HPDE6-E6E7 (cell line): ENCODE measurements around the gene WFDC5.
"Not testable (repeated sequence)": the region's sequence is repeated elsewhere in the genome, so short reads cannot be mapped to it uniquely, and the experiment has no call there.

Experiments used
- DNase-seq: peaks from one replicate; pipeline ENCODE4 v3.0.0; 2011; ENCODE audit warnings: missing footprints; ENCODE audit errors: extremely low spot score

Gene WFDC5, protein sequence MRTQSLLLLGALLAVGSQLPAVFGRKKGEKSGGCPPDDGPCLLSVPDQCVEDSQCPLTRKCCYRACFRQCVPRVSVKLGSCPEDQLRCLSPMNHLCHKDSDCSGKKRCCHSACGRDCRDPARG

DNA sequence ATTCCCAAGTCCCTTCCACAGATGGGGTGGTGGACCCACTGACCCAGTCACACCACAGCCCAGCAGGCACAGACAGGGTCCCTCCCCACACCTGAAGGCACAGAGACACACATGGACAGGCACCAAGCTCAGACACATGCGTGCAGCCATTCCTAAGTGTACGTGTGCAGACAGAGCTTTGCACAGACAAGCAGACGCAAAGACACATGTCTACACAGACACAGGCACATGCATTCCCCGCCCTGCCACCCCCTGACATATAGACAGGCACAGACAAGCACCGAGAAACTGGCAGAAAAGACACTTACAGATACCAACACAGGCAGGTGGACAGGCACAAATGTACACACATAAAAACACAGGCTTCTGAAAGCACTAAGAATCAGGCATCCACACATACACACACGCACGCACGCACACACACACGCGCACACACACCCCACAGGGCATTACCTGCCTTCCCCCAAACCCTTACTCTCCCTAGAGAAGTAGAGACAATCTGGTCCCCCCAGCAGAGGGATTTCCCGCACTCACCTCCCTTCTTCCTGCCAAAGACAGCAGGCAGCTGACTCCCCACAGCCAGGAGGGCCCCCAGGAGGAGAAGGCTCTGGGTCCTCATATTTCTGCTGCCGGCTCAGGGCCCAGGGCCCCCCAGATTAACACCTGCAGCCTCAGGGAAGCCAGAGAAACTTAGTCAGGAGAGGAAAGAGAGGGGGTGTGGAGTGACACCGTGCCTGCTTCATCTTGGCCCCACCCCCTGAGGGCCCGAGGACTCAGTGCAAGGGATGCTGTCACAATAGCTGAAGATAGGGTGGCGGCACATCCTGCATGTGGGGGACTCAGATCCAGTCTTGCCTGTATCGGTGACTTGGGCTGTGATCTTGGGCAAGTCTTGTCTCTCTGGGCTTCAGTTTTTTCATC is at the start of gene WFDC5:
TSS of gene WFDC5 (minus strand) at position 710 of the 921 bp plus-strand sequence. CDS start at position 619, 91 bp downstream.
- DNase-seq, result peak; percentile 84

DNA sequence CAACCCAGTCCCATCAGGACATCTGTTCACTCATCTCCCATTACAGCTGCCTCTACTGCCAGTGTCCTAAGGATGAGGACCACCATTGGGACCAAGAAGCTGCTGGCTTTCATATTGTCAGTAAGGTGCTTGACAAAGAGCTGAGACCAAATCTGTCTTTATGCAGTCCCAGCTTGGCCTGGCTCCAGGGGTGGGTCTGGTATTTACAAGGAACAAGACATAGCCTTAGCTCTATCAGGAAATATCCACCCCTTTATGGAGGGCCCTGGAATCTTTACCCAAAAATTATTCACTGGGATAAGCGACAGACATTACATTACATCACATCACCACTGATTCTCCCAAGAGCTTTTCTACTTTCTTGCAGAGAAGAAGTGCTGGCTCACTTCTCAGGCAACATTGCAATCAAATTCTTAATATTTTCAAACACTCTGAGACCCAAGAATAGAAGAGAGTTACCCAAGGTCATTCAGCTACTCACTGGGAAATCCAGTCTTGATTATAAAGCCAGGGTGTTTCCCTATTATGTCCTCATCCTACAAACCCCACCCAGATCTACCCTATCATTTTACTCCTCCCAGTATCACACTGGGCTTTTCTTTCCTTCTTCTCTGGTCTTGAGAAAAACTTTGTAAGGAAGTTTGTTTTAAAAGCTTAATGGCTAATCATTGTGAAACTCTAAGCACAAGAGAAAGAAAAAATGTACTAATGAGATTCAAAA is 48.3 kb upstream of the WFDC5 start:
- DNase-seq, result no peak

DNA sequence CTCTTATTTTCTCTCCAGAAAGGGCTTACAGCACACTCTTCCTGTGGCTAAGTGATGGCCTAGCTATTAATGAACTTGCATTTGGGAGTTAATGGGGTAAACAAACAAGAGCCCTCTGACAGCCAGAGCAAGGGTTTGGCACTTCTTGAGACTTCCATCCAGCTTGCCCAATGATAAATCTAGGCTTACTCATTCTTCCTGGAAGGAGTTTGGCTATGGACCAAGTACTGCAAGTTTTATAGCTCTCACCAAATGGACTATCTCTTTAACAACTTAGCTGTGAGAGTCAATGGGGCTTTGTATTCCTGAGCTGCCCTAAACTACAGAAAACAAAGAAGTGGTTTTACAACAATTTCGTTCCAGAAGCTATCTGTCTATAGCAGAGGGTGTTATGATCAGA is 43.0 kb upstream of the WFDC5 start:
- peak; percentile 70 for DNase-seq

DNA sequence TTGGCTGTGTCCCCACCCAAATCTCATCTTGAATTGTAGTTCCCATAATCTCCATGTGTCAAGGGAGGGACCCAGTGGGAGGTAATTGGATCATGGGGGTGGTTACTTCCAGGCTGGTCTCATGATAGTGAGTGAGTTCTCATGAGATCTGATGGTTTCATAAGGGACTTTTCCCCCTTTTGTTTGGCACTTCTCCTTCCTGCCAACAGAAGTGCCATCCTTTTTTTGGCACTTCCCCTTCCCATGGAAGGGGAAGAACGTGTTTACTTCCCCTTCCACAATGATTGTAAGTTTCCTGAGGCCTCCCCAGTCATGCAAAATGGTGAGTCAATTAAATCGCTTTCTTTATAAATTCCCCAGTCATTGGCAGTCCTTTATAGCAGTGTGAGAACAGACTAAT is 41.7 kb upstream of the WFDC5 start:
- no peak for DNase-seq

DNA sequence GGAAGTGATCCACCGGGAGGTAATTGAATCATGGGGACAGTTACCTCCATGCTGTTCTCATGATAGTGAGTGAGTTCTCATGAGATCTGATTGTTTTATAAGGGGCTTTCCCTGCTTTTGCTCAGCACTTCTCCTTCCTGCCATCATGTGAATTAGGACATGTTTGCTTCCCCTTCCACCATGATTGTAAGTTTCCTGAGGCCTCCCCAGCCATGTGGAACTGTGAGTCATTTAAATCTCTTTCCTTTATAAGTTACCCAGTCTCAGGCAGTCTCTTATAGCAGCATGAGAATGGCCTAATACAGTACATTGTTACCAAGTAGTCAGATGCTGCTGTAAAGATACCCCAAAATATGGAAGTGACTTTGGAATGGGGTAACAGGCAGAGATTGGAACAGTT is 39.8 kb upstream of the WFDC5 start:
- DNase-seq, result not testable (repeated sequence)

DNA sequence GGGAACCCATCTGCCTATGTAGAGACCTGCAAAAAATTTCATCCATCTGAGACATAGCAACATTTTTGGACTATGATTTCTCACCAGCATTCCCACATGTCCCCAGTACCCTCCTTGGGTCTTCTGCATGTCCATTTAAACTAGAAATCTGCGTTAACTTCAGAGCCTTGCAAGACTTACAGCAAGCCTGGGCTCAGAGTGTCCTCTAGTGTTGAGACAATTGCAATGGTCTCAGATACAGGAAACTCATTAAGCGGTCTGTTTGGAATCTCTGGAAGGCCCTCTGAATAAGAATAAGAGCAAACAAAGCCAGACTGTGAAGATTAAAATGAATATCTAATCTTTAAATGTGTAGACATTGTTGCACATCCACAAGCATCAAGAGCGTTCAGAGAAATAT is 39.2 kb upstream of the WFDC5 start:
- no peak for DNase-seq

DNA sequence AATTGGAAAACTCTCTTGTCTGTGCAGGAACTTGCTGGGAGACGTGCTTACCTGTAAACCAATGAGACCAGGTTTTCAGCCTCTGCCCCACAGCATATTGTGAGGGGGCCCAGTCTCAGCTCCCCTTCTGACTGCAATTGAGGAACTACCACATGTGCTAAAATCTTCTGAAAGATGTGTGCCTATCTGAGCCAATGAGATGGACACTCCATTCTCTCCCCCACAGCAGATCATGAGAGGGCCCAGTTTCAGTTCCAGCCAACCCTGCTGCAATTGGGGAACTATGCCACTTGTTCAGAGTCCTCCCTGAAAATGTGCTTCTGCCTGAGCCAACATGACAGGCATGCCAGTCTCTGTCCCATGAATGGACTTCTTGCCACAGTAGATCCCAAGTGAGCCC is 38.8 kb upstream of the WFDC5 start:
- DNase-seq, result no peak

DNA sequence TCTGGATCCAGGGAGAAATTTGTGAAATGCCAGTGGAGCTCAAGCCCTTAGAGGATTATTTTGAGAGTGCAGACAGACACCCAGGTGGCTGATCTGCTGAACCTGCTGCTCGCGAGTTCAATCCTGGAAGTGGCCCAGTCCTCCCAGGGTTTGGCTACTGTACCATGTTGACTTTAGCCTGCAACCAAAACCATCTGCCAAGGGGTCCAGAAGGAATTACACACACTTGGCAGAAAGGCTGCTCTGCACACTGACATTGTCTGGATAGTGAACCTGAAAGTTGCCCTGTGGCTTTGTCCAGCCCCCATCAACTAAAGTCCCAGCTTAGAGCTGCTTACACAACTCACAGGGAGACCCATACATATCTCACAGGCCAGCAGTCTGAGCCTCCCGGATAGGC is 38.2 kb upstream of the WFDC5 start:
- DNase-seq, result no peak

DNA sequence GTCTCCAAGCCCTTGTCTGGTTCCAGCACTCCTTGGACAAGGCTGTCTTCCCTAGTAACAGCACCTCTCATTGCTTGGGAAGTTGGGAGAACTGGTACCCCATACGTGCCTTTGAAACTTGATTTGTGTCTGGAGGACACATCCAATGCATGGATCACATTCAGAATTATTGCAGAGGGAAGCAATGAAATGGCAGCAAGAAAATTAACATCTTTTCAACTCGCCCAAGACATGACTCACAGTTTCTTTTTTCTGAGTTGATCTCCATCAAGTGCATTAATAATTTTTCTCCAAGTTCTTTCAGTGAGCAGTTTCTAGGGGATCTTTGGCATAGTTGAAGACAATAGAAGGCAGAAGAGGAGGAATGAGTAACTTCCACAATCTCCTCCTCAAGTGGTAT is 37.4 kb upstream of the WFDC5 start:
- DNase-seq, result no peak

DNA sequence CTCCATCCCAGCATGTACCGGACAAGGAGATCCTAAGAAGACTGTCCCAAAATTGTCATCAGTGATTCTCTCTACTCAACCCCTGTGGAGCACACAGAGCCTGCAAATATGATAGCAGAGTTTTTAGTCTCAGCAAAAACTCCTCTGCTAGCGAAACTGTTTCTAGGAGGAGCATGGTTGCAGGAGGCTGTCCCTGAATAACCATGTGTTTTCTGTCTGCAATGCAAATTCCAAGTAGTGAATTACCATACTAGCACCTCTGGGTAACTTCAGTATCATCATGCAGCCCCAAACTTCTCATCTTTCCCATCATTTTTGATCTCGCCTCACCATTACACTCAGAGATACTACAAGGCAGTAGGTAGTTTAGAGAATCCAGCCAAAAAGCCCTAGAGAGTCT is 34.1 kb upstream of the WFDC5 start:
- no peak for DNase-seq

DNA sequence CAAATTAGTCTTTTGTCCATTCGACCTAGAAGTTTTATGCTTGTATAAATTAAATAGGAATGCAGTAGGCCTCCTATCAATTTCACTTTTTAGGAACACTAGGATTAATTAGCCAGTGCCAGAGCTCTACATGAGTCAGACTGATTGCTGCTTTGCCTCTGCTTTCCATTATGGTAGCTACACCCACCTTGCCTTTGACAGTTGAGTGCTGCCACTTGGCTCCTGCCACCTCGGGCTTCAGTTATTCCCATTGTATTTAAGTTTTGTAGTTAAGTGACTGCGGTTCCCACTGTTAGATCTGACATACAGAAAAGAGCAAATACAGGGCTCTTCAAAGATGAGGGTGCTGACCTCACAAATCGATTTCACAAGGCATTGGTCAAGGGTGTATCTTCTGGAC is 25.9 kb upstream of the WFDC5 start:
- no peak for DNase-seq

DNA sequence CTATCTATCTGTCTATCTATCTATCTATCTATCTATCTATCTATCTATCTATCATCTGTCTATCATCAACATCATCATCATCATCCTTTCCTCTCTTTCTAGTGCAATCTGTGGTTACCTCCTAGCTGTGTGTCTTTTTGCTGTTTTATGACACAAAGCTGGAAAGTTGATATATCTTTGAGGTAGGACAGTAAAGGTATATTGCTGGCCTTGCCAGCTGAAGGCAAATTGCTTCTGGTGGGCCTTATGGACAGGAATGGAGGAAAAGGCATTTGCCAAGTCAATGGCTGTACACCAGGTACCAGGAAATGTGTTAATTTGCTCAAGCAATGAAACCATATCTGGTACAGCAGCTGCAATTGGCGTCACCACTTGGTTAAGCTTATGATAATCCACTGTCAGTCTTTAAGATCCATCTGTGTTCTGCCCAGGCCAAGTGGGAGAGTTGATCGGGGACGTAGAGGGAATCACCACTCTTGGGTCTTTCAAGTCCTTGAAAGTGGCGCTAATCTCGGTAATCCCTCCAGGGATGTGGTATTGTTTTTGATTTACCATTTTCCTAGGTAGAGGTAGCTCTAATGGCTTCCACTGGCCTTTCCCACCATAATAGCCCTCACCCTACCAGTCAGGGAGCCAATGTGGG is 24.9 kb upstream of the WFDC5 start:
- not testable (repeated sequence) for DNase-seq

DNA sequence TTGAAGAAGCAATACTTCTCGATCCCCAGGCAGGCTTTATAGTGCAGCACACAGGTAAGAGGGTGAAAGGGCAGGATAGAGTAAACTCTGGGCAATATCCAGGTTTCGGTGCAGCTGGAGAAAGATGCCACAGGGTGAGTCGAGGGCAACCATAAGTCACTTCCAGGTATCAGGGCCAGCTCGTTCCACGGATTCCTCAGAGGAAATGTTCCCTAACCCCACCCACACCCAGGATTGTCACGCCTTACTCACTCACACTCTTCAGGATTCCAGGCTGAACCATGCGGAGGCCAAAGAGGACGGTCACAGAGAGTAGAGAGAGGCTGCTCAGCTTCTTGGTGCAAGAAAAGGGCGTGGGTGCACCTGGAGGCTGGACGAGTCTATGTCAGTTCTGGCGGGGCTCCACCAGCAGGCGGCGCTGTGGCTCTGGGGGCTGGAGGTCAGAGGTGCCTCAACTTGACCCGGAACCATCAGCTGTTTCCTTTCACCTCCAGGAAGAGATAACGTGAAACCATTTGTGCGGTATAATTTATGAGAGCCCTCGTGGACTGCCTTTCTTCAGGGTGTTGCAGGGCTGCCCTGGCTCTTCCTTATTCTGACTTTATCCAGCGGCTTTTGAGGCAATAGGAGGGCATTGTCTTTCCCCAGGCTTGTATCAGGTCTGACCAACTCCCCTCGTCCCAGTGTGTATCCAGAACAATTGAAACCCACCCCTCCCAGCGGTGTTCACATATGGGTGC is 23.8 kb upstream of the WFDC5 start:
- peak; percentile 86 for DNase-seq

DNA sequence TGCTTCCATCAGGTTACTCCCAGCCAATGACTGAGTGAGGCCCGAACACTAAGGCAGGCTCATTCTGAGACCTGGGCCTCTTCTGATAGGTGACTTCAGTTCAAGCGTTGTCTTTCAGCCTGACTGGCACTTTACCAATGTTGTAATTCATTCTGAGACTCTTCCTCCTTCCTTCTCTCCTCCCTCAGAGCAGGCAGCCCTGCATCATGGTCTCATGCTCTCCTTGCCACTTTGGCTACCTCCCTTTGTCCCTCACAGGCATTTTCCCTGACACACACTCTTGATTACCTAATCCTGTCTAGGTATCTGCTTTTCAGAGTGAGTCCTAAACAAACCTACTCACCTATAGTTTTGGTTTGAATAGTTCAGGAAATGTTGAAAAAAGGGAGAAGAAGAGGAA is 21.9 kb upstream of the WFDC5 start:
- DNase-seq, result no peak

DNA sequence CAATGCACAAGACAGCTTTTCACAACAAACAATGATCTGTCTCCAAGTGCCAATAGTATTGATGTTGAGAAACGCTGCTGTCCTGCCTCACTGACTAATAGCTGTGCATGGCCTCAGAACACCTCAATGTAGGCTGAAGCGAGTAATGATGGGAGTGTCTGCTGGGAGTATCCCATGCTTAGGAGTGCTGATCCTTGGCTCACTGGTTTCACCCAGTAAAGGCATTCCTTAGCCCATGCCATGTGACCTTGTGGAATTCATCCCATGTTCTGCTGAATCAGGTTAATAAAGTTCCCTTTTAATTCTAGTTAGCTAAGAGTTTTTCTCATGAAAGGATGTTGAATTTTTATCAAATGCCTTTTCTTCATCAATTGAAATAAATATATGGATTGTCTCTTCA is 13.1 kb upstream of the WFDC5 start:
- peak; percentile 88 for DNase-seq

DNA sequence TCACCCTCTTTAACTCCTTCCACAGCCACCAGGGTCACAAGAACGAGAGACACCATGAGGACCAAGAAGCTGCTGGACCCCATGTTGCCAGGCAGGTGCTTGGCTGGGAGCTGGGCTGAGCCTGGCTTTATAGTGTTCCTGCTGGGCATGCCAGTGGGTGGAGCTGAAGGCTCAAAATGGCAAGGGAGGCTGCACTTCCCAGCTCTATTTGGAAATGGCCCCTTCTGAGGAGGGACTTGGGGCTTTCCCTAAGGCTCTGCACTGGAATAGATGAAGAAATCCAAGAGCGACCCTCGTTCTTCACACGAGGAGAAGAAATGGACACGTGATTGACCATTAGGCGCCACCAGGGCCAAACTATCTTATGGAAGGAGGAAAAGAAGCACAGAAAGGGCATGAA is 9.4 kb upstream of the WFDC5 start, which contains the start of gene WFDC12:
TSS of gene WFDC12 (minus strand) at position 101 of the 400 bp plus-strand sequence. CDS start at position 83, 18 bp downstream.
- DNase-seq, result no peak

DNA sequence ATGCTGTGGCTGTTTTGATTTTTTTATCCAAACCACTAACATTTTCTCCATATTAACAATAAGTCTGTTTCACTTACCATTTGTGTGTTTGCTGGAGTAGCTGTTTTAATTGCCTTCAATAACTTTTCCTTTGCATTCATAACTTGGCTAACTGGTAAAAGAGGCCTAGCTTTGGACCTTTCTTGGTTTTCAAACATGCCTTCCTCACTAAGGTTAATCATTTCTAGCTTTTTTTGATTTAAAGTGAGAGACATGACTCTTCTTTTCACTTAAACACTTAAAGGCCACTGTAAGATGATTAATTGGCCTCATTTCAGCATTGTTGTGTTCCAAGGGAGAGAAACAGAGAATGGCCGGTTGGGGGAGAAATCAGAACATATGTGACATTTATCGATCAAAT is 6.4 kb upstream of the WFDC5 start:
- DNase-seq, result no peak

DNA sequence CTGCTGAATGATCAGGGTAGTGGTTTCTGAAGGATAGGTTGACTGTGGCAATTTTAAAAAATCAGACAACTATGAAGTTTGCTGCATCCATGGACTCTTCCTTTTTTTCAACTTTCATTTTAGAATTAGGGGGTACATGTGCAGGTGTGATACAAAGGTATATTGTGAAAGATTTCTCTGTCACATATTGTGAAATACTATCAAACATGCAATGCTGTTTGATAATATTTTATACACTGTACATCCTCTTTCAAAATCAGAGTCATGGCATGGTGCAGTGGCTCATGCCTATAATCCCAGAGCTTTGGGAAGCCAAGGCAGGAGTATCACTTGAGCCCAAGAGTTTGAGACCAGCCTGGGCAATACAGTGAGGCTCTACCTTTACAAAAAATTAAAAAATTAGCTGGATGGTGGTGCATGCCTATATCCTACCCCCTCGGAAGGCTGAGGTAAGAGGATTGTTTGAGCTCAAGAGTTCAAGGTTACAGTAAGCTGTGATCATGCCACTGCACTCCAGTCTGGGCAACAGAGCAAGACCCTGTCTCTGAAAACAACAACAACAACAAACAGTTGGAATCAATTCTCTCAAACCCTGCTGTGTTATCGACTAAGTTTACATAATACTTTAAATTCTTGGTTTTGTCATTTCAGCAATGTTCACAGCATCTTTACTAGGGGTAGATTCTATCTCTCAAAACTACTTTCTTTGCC is 4.7 kb upstream of the WFDC5 start:
- DNase-seq, result no peak

DNA sequence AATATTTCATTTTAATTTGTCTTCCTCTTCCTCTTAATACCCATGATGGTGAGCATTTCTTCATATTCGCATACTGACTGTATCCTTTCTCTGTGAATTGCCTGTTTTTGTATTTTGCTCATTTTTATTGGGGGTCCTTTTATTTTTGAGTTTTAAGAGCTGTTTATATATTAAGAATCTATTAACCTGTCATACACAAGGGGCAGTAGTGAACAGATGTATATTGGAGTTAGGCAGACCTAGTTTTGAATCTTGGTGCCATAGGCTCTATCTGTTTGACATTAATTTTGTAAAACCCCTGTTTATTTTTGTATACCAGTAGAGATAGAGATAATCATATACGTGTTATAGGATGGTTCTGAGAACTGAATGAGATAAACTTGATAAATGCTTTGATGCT is 3.1 kb upstream of the WFDC5 start:
- DNase-seq, result no peak

DNA sequence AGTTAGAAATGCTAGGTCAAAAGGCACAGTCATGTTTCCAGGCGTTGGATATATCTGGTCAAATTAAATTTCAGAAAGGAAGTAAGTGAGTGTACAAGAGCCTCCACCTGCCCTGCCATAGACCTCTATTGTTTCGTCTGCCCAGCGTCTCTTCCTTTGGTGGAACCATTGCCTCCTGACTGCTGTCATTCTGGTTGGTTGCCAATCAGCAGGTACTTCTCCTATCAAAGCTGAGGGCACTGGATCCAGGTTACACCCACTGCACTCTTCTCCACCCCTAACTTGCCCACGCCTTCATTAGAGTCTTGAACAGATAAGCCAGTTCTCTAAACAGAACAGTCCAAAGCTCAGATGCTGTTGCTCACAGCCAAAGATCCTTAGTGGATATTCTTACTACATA is 2.6 kb upstream of the WFDC5 start:
- DNase-seq, result no peak

DNA sequence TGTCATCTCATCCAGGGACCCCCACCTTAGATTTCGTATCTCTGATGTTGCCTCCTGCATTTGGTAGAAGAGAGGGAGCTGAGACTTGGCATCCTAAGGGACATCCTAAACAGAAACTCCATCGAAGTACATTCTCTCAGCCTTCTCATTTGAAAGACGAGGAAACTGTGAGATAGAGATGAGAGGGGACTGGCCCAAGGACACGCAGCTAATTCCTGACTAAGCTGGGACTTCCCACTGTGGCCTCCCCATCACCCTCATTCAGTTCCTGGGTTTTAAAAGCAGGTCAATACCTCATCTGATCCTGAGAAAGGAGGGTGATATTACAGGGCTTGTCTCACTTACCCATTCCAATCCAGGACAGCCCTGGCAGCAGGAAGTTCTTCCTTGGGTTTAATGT is 855 bp upstream of the WFDC5 start:
- DNase-seq, result no peak
